Fibroblast of the aortic adventitia (primary cell): ENCODE results near the gene ARHGAP19. TPM values are rescaled to one million over a fixed set of nuclear protein-coding genes. Genes with fewer than 3 reads are reported as not detected.

Experiments
- DNase-seq: peaks from one replicate; pipeline ENCODE4 v3.0.0-alpha.2; 2010; ENCODE audit warnings: low read depth
- H3K4me3 ChIP-seq: 2 replicates; pipeline ENCODE4 v1.5.1; 2011; ENCODE audit warnings: low read depth, mild to moderate bottlenecking, control low read depth, low read length, moderate library complexity
- CTCF ChIP-seq: IDR thresholded peaks from 2 replicates; pipeline ENCODE4 v1.5.1; 2011; ENCODE audit warnings: mild to moderate bottlenecking, low read length, control low read depth, inconsistent platforms; ENCODE audit not compliant: insufficient read depth
- total RNA-seq: library from RNA; depleted of rRNA; stranded (reverse); fragments of >200 nt; gene quantifications from 2 replicates; pipeline ENCODE4 v1.2.3, GENCODE V29; 2012; ENCODE audit warnings: low replicate concordance

Gene ARHGAP19
- total RNA-seq, 1 donor = 10.8 TPM

GRCh38 chr10:97311111-97311626, 18.7 kb upstream of the ARHGAP19 start:
- no peak overlapping the region for H3K4me3 ChIP-seq
- no peak for DNase-seq
- TF ChIP-seq CTCF = no peak

GRCh38 chr10:97307866-97308780, 15.7 kb upstream of the ARHGAP19 start:
- H3K4me3 ChIP-seq = no peak overlapping the region
- no peak for DNase-seq
- TF ChIP-seq CTCF = no peak

- DNase-seq = no peak
- no peak for TF ChIP-seq CTCF
- H3K4me3 ChIP-seq = no peak overlapping the region
These were observed 15.0 kb upstream of the ARHGAP19 start for GRCh38 chr10:97307441-97307840.

GRCh38 chr10:97302088-97302791, 9.8 kb upstream of the ARHGAP19 start:
- no peak for DNase-seq
- TF ChIP-seq CTCF = no peak
- H3K4me3 ChIP-seq = no peak overlapping the region

GRCh38 chr10:97300980-97301379, 8.5 kb upstream of the ARHGAP19 start:
- no peak overlapping the region for H3K4me3 ChIP-seq
- DNase-seq = no peak

GRCh38 chr10:97298223-97298571, 5.8 kb upstream of the ARHGAP19 start:
- H3K4me3 ChIP-seq = no peak overlapping the region
- no peak for DNase-seq
- TF ChIP-seq CTCF = no peak

More at GRCh38 chr10:97300980-97301379, 8.5 kb upstream of the ARHGAP19 start:
- TF ChIP-seq CTCF = no peak
